Brain microvascular endothelial cell (primary cell): ENCODE results near the gene LZTS3.
"Not testable (repeated sequence)": the region's sequence is repeated elsewhere in the genome, so short reads cannot be mapped to it uniquely, and the experiment has no call there.

ENCODE experiments used
- DNase-seq: peaks from one replicate; pipeline ENCODE4 v3.0.0-alpha.2; 2020
- H3K27ac ChIP-seq: fragments of 250-450 bp; sonication (Bioruptor Pico); 2 replicates; pipeline ENCODE4 v1.5.1; 2020; ENCODE audit warnings: mild to moderate bottlenecking, moderate library complexity
- H3K27me3 ChIP-seq: fragments of 250-450 bp; sonication (Bioruptor Pico); replicated peaks from 2 replicates; pipeline ENCODE4 v1.5.1; 2020; ENCODE audit warnings: mild to moderate bottlenecking
- H3K36me3 ChIP-seq: fragments of 250-450 bp; sonication (Bioruptor Pico); replicated peaks from 2 replicates; pipeline ENCODE4 v1.5.1; 2020; ENCODE audit warnings: mild to moderate bottlenecking
- H3K4me3 ChIP-seq: 2 replicates; pipeline ENCODE4 v1.5.1; 2011; ENCODE audit warnings: low read depth, mild to moderate bottlenecking, control low read depth, low read length, moderate library complexity
- in situ Hi-C: cut with HindIII; loops from 2 replicates; pipeline ENCODE4 v1.10.0; 2017; ENCODE audit warnings: low sequenced_read_pairs, low pct_ligation_motif_present
- TF ChIP-seq, protein P1 (sequence below): IDR thresholded peaks from 2 replicates; pipeline ENCODE4 v1.5.1; 2011; ENCODE audit warnings: low read depth, mild to moderate bottlenecking, moderate library complexity, low read length, control low read depth, inconsistent platforms; ENCODE audit errors: missing control alignments

LZTS3 gene

GRCh38 chr20:3193806-3194616, 20.7 kb upstream of the LZTS3 start:
- no peak overlapping the region for H3K4me3 ChIP-seq
- in situ Hi-C loops, result no loop called here
- H3K27me3 ChIP-seq, result no peaks in the 10 kb centered on the region
- DNase-seq, result no peak
- TF ChIP-seq, protein P1, sequence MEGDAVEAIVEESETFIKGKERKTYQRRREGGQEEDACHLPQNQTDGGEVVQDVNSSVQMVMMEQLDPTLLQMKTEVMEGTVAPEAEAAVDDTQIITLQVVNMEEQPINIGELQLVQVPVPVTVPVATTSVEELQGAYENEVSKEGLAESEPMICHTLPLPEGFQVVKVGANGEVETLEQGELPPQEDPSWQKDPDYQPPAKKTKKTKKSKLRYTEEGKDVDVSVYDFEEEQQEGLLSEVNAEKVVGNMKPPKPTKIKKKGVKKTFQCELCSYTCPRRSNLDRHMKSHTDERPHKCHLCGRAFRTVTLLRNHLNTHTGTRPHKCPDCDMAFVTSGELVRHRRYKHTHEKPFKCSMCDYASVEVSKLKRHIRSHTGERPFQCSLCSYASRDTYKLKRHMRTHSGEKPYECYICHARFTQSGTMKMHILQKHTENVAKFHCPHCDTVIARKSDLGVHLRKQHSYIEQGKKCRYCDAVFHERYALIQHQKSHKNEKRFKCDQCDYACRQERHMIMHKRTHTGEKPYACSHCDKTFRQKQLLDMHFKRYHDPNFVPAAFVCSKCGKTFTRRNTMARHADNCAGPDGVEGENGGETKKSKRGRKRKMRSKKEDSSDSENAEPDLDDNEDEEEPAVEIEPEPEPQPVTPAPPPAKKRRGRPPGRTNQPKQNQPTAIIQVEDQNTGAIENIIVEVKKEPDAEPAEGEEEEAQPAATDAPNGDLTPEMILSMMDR, result no peak
- H3K36me3 ChIP-seq, result peaks cover 50% of the 10 kb centered on the region
- H3K27ac ChIP-seq, result no peak overlapping the region

GRCh38 chr20:3192226-3193015, 19.1 kb upstream of the LZTS3 start:
- DNase-seq, result no peak
- peaks cover 47% of the 10 kb centered on the region for H3K36me3 ChIP-seq
- TF ChIP-seq, protein P1, result no peak
- H3K27ac ChIP-seq, result no peak overlapping the region
- H3K27me3 ChIP-seq, result no peaks in the 10 kb centered on the region
- in situ Hi-C loops, result no loop called here
- H3K4me3 ChIP-seq, result no peak overlapping the region

DNA sequence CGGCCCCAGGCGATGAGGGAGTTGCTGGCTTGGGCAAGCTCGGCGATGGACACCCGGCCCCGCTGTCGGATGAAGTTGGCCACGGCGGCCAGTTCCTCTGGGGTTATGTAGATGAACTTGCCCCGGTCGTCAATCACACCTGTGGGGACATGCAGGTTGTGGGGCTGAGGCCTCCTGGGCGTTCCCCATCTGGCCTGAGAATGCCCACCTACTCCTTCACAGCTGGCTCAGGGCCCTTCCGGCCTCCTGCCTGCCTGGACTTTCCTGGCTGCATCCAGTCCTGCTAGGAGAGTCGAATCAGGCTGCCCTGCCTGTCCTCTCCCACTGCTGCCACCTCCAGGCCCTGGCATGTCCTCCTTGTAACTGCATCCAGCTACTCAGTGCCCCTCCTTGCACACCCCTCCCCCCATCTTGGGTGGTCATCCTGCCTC, 17.3 kb upstream of the LZTS3 start:
- H3K36me3 ChIP-seq, result peaks cover 43% of the 10 kb centered on the region
- no peak overlapping the region for H3K27ac ChIP-seq
- no peak overlapping the region for H3K4me3 ChIP-seq
- in situ Hi-C loops, result no loop called here
- no peak for DNase-seq
- H3K27me3 ChIP-seq, result no peaks in the 10 kb centered on the region
- TF ChIP-seq, protein P1, result no peak

DNA sequence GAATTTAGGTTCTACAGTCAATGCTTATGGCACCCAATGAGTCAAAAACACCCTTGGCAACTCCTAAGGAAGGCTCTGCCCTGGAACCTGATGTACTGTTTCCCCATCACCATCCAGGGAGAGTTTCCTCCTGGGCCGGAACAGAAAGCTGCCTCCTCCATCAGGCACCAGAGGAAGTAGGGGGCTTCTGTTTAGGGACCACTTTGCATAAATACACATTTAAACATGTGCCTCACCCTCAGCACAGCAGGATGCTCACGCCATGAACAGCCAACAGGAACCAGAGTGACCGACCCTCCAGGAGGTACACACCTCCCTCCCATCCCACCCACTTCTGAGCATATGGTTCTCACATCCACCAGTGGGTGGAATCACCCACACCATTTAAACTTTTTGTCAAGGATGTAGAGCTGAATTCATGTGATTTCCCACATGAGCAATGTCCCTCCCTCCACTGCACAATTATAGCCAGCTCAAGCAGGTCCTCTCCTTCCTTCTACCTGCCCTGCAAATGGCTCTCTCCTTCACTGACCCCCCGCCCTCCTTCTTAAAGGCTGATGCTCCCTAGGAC, 16.3 kb upstream of the LZTS3 start:
- no peaks in the 10 kb centered on the region for H3K27me3 ChIP-seq
- no peak for DNase-seq
- H3K4me3 ChIP-seq, result no peak overlapping the region
- H3K36me3 ChIP-seq, result peaks cover 32% of the 10 kb centered on the region
- H3K27ac ChIP-seq, result no peak overlapping the region
- TF ChIP-seq, protein P1, result no peak
- in situ Hi-C loops, result no loop called here

DNA sequence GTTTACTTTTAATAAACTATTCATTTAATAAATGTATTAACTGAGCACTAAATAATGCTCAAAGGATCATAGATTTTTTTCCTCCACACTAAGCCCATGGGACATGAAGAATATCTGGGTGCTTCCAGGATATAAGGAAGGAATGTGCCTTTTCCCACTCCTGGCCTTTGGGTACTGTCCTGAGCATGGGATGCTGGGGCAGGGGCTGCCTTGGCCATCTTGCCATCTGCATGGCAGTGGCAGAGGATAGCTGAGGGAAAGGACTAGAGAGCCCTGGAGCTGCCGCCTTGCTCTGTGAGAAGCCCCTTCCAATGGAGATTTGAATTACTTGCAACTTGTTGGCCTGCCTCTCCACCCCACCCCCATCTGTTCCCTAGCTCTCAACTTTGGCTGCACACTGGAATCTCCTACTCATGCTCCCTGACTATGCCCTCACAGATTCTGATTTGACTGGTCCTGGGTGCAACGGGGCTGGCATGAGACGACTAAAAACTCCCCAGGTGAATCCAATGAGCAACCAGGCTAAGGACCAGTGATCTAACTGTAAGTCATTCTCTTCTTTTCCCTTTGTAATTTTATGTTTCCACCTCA, 15.6 kb upstream of the LZTS3 start:
- Histone ChIP-seq H3K4me3 (no peak overlapping the region), H3K27me3 (no peaks in the 10 kb centered on the region), H3K36me3 (peaks cover 27% of the 10 kb centered on the region), H3K27ac (no peak overlapping the region)
- no peak for DNase-seq
- in situ Hi-C loops, result no loop called here
- TF ChIP-seq, protein P1, result no peak

DNA sequence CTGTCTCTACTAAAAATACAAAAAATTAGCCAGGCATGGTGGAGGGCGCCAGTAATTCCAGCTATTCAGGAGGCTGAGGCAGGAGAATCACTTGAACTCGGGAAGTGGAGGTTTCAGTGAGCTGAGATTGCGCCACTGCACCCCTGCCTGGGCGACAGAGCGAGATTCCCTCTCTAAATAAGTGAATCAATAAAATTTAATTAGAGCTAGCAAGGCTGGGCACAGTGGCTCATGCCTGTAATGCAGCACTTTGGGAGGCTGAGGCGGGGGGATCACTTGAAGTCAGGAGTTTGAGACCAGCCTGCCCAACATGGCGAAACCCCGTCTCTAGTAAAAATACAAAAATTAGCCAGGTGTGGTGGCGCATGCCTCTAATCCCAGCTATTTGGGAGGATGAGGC, 14.5 kb upstream of the LZTS3 start:
- in situ Hi-C loops, DNase-seq, H3K27ac ChIP-seq, H3K27me3 ChIP-seq, H3K4me3 ChIP-seq: not testable (repeated sequence)
- peaks cover 16% of the 10 kb centered on the region for H3K36me3 ChIP-seq
